ENCODE results near the gene KCNN1.

DNA sequence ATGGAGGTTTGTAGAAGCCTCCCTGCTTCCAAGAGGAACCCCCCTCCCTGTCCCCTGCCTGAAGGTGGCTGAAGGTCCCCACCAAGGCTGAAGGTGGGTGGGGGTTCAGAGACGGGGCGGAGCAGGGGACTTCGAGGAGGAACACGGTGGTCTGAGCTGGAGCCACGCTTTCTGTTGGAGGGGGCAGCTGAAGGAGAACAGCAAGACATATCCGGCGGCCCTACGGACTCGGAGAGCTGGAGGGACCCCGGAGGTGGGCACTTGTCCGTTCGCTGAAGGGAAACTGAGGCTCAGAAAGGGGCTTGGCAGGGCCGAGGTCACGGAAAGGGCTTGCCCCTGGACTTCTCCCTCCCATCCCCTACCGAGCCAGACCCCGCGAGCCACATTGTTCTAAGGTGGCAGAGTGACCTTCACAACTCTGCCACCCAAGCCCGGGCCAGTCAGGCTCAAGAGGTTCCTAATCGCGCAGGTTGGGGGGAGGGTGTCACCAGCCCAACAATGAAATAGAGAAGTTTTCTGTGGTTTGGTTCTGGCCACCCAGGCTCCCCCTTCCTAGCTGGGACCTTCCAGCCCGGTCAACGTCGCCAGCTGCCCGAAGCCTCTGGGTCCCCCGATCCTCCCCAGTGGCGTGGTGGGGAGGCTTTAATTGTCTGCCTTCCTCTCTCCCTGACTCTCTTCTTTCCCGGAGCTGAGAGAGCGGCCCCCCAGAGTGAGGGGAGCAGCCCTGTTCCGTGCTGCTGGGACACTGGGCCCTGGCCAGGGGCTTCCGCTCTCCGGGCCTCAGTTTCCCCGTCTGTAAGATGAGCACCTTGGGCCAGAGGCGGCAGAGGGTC is 15.5 kb upstream of the KCNN1 start:
- TF ChIP-seq, protein P1, sequence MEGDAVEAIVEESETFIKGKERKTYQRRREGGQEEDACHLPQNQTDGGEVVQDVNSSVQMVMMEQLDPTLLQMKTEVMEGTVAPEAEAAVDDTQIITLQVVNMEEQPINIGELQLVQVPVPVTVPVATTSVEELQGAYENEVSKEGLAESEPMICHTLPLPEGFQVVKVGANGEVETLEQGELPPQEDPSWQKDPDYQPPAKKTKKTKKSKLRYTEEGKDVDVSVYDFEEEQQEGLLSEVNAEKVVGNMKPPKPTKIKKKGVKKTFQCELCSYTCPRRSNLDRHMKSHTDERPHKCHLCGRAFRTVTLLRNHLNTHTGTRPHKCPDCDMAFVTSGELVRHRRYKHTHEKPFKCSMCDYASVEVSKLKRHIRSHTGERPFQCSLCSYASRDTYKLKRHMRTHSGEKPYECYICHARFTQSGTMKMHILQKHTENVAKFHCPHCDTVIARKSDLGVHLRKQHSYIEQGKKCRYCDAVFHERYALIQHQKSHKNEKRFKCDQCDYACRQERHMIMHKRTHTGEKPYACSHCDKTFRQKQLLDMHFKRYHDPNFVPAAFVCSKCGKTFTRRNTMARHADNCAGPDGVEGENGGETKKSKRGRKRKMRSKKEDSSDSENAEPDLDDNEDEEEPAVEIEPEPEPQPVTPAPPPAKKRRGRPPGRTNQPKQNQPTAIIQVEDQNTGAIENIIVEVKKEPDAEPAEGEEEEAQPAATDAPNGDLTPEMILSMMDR (IDR thresholded peaks at IDR 0.05): no peak
- TF ChIP-seq EZH2 (IDR thresholded peaks at IDR 0.05) (peak; percentile 72), EZH2phosphoT487 (IDR thresholded peaks at IDR 0.05) (peak; percentile 87)
